Esophagus muscularis mucosa (tissue), 3 donors: ENCODE measurements around the gene TMTC2.

ENCODE experiments used
- CTCF ChIP-seq, 3 experiments: fragments of 200-600 bp in 2 of 3; fragments of 450-650 bp in 1 of 3; sonication (generic) in 2 of 3; IDR thresholded peaks; one replicate each; pipeline ENCODE4 v1.5.1; 2017 to 2019; ENCODE audit warnings: antibody characterized with exemption in 3 of 3, mild to moderate bottlenecking in 2 of 3, moderate library complexity in 1 of 3
- POLR2A ChIP-seq: fragments of 450-650 bp; IDR thresholded peaks from one replicate; pipeline ENCODE4 v1.6.1; 2017; ENCODE audit warnings: antibody characterized with exemption, moderate library complexity, mild to moderate bottlenecking, low read depth
- POLR2AphosphoS5 ChIP-seq, 2 donors: sonication (generic); formaldehyde crosslinking; IDR thresholded peaks; one replicate each; pipeline ENCODE4 v1.6.1; 2017; ENCODE audit warnings: antibody characterized with exemption in 2 of 2

GRCh38 chr12:83044736-83045135, 358.0 kb downstream of the TMTC2 start:
- TF ChIP-seq POLR2A, result no peak
- TF ChIP-seq POLR2AphosphoS5 (IDR thresholded peaks at IDR 0.05), result no peak
- no peak for TF ChIP-seq CTCF (IDR thresholded peaks at IDR 0.05)
